ENCODE data around the gene ZDHHC11B. TPM values are rescaled to one million over a fixed set of nuclear protein-coding genes. Genes with fewer than 3 reads are reported as not detected.
"Not testable (repeated sequence)": the region's sequence is repeated elsewhere in the genome, so short reads cannot be mapped to it uniquely, and the experiment has no call there.

ZDHHC11B gene
- total RNA-seq, 4 donors from 2014 or later = 4.6 to 52.0 (median 28.6) TPM

DNA sequence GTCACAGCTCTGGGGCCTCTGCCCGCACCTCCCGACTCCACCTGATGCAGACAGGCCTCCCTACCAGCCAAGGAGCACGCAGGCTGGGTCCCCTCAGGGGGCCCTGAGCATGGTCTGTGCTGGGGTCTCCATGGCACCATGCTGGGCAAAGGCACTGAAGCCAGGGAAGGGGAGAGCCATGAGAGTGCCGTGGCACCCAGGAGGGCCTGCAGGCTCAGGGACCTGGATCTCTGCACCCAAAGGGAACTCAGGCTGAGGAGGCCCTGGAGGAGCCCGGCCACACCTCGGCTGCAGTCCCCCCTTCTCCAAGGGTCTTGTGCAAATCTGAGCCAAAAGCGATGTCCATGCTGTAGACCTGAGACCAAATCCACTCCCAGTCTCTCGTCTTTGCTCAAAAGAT, 32.5 kb downstream of the ZDHHC11B start:
- not testable (repeated sequence) for H3K36me3 ChIP-seq, H3K4me1 ChIP-seq, H3K27ac ChIP-seq, H3K27me3 ChIP-seq, H3K4me3 ChIP-seq, H3K9me3 ChIP-seq, DNase-seq

GRCh38 chr5:751496-751895, 33.0 kb downstream of the ZDHHC11B start:
- peak in 1 of 3 donors; percentile 3 for DNase-seq

DNA sequence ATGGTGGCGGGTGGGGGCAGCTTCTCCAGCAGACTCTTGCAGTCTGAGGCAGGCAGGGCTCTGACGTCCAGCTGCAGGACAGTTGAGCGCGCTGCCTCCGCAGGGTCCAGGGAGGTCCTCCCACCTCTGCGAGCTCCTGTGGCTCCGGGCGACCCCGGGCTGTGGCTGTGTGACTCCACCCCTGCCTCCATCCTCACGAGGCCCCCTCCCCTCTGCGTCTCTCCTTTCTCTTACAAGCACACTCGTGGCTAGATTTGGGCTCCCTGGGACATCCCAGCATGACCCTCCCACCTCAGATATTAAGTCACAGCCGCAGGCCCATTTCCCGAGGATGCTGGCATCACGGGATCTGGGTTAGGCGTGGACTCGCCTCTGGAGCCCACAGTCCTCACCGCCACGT, 34.3 kb downstream of the ZDHHC11B start:
- H3K9me3 ChIP-seq, H3K36me3 ChIP-seq, H3K27me3 ChIP-seq, H3K27ac ChIP-seq, H3K4me1 ChIP-seq, H3K4me3 ChIP-seq: not testable (repeated sequence)
- DNase-seq = peak in 1 of 3 donors; percentile 9

More at GRCh38 chr5:751496-751895, 33.0 kb downstream of the ZDHHC11B start:
- H3K4me1 ChIP-seq = peaks cover 0 to 4% (median 0%) of the 10 kb centered on the region in 4 donors
- H3K36me3 ChIP-seq = no peaks in the 10 kb centered on the region
- no peaks in the 10 kb centered on the region for H3K27me3 ChIP-seq
- TF ChIP-seq POLR2A (IDR thresholded peaks at IDR 0.05) = no peak
- no peak overlapping the region for H3K4me3 ChIP-seq
- no peaks in the 10 kb centered on the region for H3K9me3 ChIP-seq
- H3K27ac ChIP-seq = no peak overlapping the region

GRCh38 chr5:749101-749670, 35.3 kb downstream of the ZDHHC11B start:
- Histone ChIP-seq H3K9me3 (no peaks in the 10 kb centered on the region), H3K4me1 (no peaks in the 10 kb centered on the region), H3K27me3 (no peaks in the 10 kb centered on the region), H3K36me3 (no peaks in the 10 kb centered on the region), H3K27ac (no peak overlapping the region), H3K4me3 (no peak overlapping the region)
- TF ChIP-seq CTCF (IDR thresholded peaks at IDR 0.05) (no peak), POLR2A (IDR thresholded peaks at IDR 0.05) (no peak)
- DNase-seq = peak in 1 of 3 donors; percentile 7

GRCh38 chr5:748011-748980, 36.2 kb downstream of the ZDHHC11B start:
- not testable (repeated sequence) for H3K36me3 ChIP-seq, H3K4me1 ChIP-seq, H3K9me3 ChIP-seq, H3K27ac ChIP-seq, H3K27me3 ChIP-seq, H3K4me3 ChIP-seq
- DNase-seq = peak in 1 of 3 donors; percentile 9

DNA sequence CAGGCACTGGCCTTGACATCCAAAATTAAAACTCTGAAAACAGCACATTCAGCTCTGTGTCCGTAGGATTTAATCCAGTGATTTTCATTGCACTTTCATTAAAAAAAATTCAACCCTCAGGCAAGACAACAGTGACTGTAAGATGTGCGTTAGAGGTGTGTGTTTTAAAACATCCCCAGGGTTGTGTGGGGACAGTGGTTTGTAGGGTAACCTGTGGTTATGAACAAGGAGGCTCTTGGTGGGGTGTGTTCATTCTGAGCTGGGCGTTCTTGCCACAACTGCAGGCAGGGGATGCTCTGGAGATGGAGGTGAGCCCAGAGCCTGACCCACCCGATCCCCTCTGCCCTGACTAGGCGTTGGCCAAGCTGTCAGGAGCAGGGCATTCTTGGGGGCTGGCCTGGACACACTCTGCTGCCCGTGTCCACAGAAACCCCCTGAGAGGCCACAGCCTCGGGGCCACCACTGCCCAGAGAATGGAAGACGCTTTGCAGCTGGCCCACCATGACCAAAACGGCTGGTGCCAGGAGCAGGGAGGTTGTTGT, 37.2 kb downstream of the ZDHHC11B start:
- not testable (repeated sequence) for H3K27ac ChIP-seq, H3K27me3 ChIP-seq, DNase-seq, H3K4me1 ChIP-seq, H3K36me3 ChIP-seq, H3K4me3 ChIP-seq, H3K9me3 ChIP-seq

- TF ChIP-seq CTCF (IDR thresholded peaks at IDR 0.05) (no peak), POLR2A (IDR thresholded peaks at IDR 0.05) (no peak)
- no peaks in the 10 kb centered on the region for H3K36me3 ChIP-seq
- DNase-seq = peak in 1 of 3 donors; percentile 24
These were observed 38.2 kb downstream of the ZDHHC11B start for GRCh38 chr5:746258-746761.

DNA sequence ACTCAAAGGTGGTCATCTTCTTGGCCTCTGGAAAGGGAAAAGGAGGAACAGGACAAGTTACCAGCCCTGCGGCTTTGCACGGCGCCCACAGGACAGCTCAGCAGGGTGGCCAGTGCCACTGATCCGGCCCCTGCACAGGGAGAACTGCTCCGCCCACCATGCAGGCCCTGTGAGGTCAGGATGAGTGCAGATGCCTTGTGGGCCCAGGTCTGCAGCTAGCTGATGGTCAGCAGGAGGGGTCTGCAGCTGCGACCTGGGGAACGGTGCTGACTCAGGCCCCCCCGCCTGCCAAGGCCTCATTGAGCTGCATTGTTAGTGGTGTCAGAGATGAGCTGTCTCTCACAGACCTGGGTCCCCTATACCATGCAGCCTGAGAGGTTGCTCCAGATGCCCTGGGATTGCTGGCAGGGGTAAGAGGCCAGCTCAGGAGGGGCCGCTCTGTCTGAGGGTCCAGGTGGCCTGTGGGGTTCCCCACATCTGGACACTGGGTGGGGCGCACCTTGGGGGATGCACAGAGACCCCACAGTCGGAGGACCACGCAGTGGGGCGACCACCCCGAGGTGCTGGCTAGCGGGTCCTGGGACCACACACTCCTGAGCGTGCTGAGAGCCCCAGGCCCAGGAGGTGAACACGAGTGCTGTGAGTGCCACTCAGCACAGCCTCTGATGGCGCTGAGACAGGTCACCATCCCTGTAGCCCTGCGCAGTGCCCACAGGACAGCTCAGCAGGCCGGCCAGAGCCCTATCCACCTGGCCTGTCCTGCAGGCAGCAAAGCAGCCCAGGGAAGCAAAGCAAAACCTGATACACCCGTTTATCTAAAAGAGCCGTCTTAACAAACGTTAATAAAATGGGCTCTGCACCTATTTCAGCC, 39.0 kb downstream of the ZDHHC11B start:
- DNase-seq = peak in 1 of 3 donors; percentile 22
- H3K36me3 ChIP-seq, H3K27me3 ChIP-seq, H3K9me3 ChIP-seq, H3K4me1 ChIP-seq, H3K4me3 ChIP-seq, H3K27ac ChIP-seq: not testable (repeated sequence)

More at GRCh38 chr5:746258-746761, 38.2 kb downstream of the ZDHHC11B start:
- Histone ChIP-seq H3K9me3 (no peaks in the 10 kb centered on the region), H3K4me1 (no peaks in the 10 kb centered on the region), H3K27ac (no peak overlapping the region), H3K4me3 (no peak overlapping the region), H3K27me3 (no peaks in the 10 kb centered on the region)

- H3K4me3 ChIP-seq, H3K36me3 ChIP-seq, H3K4me1 ChIP-seq, H3K9me3 ChIP-seq, H3K27ac ChIP-seq, H3K27me3 ChIP-seq: not testable (repeated sequence)
- DNase-seq = peak in 1 of 3 donors; percentile 6
These were observed 40.7 kb downstream of the ZDHHC11B start for GRCh38 chr5:743696-744404.

- not testable (repeated sequence) for H3K4me1 ChIP-seq, H3K9me3 ChIP-seq, H3K27ac ChIP-seq, H3K4me3 ChIP-seq, H3K36me3 ChIP-seq, DNase-seq, H3K27me3 ChIP-seq
These were observed 42.3 kb downstream of the ZDHHC11B start for GRCh38 chr5:742276-742675.

- not testable (repeated sequence) for H3K4me1 ChIP-seq, H3K27ac ChIP-seq, H3K27me3 ChIP-seq, H3K36me3 ChIP-seq, H3K4me3 ChIP-seq, H3K9me3 ChIP-seq, DNase-seq
These were observed 50.4 kb downstream of the ZDHHC11B start for GRCh38 chr5:734145-734544.
